NCI-H1048 (cell line): Measurements from ENCODE around the gene ATP6V1F.

Source experiments
- DNase-seq: peaks from one replicate; lab custom pipeline; 2025; lab: John Stamatoyannopoulos, UW

ATP6V1F gene

DNA sequence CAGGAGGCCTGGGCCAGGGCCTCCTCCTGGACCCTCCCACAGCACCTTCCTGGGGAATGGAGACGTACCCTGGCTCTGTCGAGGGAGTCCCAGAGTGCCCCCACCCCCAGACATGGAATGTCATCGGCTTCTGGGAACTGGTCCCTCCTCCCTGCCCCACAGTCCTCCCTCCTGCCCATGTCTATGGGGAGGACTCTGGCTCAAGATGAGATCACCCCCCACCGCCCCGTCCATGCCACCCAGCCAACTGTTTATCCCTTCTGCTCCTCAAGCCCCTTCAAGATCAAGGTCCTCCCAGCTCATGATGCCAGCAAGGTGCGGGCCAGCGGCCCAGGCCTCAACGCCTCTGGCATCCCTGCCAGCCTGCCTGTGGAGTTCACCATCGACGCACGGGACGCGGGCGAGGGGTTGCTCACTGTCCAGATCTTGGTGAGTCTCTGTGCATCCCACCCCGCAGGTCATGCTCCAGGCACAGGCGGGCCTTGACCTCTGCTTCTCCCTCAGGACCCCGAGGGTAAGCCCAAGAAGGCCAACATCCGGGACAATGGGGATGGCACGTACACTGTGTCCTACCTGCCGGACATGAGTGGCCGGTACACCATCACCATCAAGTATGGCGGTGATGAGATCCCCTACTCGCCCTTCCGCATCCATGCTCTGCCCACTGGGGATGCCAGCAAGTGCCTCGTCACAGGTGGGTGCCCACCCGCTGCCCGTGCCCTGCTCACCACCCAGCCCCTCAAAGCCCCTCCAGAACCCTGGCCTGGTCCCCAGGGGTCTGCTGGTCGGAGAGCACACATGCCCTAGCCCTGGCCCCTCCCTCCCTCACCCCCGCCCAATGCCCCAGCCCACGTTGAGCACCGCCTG, 14.1 kb upstream of the ATP6V1F start:
- no peak for DNase-seq

DNA sequence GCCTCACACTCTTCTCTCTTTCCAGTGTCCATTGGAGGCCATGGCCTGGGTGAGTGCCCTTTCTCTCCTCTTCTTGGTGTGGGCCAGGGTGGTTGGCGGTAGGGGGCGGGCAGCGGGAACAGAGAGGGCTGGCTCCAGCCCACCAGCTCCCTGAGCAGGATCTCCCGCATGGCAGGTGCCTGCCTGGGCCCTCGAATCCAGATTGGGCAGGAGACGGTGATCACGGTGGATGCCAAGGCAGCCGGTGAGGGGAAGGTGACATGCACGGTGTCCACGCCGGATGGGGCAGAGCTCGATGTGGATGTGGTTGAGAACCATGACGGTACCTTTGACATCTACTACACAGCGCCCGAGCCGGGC, 13.5 kb upstream of the ATP6V1F start:
- no peak for DNase-seq

DNA sequence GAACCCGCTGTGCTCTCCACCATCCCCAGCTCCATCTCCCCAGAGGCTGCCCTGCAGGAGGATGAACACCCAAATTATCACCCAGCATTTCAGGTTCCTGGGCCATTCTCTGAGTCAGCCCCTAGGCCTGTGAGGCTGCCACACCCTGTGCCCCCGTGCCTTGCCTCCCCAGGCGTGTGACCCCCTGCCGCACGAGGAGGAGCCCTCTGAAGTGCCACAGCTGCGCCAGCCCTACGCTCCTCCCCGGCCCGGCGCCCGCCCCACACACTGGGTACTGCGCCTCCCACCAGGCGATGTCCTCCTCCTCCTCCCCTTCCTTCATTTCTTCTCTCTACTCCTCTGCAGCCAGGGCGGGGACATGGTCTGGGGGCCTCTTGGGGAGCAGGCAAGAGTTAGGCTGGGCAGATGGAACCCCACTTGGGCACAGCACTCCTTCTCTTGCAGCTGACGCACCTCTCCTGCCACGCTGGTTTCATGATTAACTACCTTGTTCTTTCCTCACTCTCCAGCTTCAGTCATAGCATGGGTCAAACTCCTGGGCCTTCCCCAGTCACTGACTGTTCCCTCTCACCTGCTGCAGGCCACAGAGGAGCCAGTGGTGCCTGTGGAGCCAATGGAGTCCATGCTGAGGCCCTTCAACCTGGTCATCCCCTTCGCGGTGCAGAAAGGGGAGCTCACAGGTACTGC, 12.7 kb upstream of the ATP6V1F start:
- no peak for DNase-seq

DNA sequence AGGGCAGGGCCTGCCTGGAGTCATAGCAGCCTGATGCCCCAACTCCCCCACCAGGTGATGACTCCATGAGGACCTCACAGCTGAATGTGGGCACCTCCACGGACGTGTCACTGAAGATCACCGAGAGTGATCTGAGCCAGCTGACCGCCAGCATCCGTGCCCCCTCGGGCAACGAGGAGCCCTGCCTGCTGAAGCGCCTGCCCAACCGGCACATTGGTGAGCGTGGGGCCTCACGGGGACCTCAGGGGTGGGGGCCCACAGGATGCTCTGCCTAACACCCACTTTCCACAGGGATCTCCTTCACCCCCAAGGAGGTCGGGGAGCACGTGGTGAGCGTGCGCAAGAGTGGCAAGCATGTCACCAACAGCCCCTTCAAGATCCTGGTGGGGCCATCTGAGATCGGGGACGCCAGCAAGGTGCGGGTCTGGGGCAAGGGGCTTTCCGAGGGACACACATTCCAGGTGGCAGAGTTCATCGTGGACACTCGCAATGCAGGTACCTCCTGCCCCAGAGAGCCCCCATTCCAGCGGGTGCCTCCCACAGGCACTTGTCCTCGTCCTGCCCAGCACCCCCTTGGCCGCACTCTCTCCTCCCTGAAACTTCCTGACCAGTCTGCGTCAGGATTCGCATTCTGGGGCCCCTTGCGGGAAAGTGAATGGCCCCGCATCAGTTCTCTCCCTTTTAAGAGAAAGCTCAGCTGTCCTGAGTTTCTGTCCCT, 10.0 kb upstream of the ATP6V1F start:
- no peak for DNase-seq

DNA sequence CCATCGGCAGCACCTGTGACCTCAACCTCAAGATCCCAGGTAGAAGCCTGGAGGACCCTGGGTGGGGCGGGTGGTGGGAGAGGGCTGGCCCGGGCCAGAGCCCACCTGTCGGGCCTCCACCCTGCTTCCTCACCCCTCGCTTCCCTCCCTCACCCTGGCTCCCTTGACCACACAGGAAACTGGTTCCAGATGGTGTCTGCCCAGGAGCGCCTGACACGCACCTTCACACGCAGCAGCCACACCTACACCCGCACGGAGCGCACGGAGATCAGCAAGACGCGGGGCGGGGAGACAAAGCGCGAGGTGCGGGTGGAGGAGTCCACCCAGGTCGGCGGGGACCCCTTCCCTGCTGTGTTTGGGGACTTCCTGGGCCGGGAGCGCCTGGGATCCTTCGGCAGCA, 8.9 kb upstream of the ATP6V1F start:
- no peak for DNase-seq

DNA sequence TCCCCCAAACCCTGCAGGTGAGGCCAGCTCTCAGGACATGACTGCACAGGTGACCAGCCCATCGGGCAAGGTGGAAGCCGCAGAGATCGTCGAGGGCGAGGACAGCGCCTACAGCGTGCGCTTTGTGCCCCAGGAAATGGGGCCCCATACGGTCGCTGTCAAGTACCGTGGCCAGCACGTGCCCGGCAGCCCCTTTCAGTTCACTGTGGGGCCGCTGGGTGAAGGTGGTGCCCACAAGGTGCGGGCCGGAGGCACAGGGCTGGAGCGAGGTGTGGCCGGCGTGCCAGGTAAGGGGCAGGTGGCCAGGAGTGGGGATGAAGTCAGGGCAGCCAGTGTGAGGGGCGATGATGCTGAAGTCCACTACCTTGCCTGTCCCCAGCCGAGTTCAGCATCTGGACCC, 8.3 kb upstream of the ATP6V1F start:
- no peak for DNase-seq

DNA sequence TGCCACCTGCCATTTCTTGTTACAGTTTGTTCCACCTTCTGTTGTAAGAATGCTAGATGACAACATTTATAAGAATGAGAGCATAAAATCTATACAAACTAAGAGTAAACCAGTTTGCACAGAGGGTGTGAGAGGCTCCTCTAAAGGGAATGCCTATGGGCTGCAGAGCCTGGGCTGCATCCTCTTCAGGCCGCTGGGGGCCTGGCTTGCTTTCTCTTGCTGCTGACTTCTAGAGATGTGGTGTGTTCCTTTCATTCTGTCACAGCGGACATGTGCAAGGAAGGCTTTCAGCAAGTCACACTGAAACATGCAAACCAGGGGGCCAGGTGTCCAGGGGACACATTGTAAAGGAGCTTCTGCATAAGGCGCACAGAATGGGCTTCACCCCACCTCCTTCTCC, 7.1 kb upstream of the ATP6V1F start:
- no peak for DNase-seq

DNA sequence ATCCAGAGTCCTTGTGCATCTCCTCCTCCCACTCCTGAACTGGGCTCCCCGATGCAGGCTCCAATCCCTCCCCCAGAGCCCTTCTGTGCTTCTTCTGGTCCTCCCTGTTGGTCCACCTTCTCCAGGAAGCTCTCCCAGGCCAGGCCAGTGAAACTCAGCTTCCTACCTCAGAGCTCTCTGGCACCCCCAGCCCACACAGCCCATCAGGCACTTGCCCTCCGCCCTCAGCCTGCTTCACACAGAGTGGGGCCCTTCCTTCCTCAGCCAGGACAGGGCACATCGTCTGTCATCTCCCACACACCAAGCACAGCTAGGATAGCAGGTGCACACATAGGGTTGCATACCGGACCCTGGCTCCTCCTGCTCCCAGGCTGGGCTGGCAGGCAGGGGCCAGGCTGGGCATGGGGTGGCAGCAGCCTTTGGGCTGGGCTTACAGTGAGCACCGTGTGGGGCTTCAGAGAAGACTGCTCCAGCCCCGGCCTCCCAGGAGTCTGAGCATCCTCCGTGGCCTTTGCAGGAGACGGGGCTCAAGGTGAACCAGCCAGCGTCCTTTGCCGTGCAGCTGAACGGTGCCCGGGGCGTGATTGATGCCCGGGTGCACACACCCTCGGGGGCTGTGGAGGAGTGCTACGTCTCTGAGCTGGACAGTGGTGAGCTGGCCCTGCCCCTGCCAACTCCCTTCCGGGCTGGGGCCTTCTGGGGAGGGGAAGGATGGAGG, 6.5 kb upstream of the ATP6V1F start:
- no peak for DNase-seq

DNA sequence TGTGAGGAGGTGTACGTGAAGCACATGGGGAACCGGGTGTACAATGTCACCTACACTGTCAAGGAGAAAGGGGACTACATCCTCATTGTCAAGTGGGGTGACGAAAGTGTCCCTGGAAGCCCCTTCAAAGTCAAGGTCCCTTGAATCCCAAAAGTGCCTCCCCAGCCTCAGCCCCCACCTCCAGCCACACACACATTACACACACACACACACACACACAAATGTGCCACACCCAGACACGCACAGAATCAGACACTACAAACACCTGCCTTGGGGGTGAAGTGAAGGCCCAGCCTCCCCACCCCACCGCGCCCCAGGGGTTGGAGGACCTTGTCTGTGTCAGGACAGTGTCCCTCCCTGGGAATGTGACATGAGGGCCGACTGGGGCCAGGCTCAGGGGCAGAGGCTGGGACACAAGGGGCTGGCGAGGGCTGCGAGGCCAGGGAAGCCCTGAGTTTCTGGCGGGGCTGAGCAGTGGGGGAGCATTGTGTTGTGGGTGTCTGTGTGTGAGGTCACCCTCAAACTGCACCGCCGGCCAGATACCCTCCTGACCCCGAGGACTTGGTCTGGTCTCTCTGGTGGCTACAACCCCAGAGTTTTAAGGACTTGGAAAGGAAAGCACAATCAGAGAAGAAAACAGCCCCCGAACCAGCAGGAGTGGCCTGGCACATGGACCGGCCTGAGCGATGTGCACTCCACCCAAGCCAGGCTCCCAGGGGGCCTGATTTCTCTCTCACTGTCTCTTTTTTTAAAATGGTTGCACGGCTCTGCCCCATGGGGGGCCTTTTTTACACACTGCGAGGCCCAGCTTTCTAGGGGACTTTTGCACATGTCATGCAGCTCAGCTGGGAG, 4.0 kb upstream of the ATP6V1F start:
- DNase-seq = no peak

DNA sequence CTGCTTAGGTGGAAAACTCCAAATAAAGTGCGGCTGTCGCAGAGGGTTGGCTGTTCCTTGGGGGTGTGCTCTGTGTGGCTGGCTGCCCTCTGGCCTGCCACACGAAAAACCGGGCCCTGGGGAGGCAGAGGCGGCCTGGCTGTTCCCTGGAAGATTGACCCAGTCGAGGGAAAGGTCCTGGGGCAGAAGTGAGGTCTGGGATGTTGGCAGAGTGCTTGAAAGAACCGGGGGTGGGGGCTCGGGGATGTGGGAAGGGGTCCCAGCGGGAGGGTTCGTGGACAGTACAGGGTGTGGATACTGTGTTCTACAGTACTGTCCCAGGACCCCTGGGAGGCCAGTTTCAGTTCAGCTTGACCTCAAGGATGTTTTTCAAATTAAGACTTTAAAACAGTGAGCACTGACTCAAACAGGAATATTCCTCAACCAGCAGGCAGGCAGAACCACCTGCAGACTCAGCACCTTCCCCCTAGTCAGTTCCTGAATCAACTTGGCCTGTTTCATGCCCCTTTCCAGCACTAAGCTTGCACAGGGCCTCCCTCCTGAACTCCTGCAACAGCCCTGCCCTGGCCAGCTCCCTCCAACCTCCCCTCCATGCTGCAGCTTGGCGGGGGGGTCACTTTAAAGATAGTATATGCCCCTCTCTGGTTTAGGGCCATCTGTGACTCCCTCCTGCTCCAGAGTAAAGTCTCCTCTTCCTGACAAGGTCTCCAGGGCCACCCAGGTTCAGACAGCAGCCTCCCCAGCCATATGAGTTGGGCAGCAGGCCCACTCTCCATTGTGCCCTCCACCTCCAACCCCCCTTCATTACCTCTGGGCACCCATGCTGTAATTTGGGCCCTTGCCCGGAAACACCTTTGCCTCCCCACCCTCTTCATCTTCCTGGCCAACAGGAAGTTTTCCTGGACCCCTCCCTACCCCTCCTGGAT, 3.2 kb upstream of the ATP6V1F start:
- no peak for DNase-seq

DNA sequence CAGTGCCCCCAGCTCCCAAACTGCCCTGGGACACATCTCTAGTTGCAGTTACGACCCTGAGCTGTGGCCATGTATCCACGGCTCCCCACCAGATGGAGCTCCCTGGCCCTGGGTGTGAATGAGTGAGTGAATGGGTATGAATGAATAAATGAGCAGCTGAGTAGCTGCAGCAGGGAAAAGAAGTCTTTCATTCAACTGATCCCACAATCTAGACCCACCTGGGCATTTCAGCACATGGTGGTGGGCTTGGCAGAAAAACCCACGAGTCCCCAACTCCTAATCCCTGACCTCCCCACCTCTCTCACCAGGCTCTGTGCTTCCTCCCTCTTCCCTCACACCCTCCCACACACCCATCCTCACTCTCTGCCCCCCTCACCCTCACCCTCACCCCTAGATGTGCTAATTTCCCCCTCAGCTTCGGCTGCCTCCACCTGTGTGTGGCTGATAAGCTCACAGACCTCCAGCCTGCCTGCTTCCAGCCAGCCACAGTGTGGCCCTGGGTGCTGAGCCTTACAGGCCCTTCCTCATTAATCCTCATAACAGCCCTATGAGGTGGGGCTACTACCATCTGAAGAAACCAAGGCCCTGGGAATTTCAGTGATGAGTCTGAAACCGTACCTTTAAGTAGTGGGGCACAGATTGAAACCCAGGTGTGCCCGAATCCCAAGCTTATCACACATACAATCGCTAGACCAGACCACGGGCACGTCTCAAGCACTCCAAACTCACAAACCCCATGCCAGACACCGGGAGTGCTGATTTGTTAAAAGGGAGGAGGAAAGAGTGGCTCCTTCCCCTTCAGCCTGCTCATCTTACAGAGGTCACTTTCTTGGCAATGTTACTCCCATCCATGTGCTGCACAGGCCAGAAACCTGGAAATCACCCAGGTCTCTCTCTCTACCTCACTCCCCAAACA, 2.2 kb upstream of the ATP6V1F start:
- DNase-seq = no peak

DNA sequence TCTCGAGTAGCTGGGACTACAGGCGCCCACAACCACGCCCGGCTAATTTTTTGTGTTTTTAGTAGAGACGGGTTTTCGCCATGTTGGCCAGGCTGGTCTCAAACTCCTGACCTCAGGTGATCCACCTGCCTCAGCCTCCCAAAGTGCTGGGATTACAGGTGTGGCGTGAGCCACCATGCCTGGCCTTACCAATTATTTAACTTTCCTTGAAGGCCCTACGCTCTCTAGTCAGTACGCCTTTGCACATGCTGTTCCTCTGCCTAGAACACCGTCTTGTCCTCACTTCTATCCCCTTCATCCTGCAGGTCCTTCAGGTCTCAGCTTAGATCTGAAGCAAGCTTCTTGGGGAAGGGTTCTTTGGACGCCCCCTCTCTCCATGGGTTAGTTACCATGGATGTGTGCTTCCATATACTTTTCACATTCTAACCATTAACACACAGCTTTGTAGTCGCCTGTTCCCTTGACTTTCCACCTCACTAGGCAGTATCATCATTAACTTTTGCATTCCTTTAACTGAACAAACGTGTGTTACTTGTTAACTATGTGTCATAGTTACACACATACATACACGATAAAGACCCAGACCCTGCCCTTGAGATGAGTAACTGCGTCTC, 592 bp upstream of the ATP6V1F start:
- DNase-seq = no peak

DNA sequence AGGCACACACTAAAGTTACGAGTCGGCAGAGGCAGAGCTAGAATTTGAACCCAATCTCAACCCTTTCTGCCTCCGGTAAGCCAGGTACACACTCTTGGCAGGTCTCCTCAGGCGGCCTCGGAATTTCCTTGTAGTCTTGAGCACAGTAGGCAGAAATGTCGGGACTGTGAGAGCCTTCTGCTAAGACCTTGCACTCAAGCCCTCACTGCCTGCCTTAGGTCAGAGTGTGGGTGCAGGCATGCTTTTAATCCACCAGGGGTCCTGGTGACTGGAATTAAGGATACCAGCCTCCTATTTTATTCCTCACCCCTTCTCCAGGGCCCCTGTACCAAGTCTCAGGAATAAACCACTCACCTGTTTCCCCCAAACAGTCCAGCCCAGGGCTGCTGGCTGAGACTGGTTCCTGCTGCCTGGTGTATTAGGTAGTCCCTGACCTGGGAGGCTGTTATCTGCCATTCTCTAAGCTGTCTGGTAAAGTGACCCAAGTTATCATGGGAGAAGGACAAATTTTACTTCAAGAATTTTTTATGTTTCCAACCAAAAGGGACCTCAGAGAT, 855 bp downstream of the ATP6V1F start:
- DNase-seq = no peak

DNA sequence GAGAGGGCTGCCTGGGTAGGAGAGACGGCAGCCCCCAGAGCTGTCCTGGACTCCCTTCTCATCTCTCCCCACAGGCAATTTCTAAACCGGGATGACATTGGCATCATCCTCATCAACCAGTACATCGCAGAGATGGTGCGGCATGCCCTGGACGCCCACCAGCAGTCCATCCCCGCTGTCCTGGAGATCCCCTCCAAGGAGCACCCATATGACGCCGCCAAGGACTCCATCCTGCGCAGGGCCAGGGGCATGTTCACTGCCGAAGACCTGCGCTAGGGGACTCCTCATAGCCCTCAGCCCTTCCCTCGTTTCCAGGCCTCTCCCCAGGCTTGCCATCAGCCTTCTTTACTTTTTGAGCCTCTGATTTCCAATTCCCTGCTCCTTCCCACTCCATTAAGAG, 2.6 kb downstream of the ATP6V1F start:
- no peak for DNase-seq

DNA sequence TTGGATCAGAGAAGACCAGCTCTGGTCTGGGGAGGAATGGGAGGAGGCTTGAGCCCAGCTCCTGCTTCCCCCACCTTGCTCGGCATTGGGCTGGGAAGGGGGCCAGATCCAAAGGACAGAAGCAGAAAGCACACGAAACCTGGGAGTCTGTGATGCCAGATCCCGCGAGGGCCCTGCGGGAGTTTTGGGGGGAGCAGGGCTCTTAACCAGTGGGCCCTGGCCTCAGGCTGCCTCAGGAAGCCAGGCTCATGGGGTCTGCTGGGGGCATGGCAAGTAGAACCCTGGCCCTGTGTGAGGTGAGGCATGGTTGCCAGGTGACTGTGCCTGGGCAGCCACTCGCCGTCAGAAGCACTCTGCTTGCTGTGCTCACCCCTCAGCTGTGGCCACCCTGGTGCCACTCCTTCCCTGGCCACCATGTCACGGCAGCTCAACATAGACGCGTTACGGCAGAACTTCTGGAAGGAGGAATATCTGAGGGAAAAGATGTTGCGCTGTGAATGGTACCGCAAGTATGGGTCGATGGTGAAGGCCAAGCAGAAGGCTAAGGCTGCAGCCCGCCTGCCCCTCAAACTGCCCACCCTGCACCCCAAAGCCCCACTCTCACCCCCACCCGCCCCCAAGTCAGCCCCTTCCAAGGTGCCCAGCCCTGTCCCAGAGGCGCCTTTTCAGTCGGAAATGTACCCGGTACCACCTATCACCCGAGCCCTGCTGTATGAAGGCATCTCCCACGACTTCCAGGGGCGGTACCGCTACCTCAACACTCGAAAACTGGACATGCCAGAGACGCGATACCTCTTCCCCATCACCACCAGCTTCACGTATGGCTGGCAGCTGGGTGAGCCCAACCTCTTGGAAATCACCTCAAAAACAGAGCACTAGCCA, 3.6 kb downstream of the ATP6V1F start:
- DNase-seq = no peak

DNA sequence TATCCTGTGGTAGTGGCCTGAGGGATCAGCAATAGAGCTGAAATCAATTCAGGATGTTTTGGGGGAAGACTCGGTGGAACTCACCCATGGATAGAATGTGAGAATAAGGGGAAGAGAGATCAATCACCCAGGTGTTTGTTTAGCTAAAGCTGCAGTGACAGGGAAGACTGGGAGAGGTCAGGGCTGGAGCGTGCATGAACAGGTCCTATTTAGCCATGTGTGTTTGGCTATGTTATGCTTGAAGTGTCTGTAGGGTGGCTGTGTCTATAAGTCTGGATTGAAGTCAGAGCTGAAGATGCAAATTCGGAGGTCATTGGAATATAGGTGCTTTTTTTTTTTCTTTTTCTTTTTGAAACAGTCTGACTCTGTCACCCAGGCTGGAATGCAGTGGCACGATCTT, 4.6 kb downstream of the ATP6V1F start:
- DNase-seq = no peak

DNA sequence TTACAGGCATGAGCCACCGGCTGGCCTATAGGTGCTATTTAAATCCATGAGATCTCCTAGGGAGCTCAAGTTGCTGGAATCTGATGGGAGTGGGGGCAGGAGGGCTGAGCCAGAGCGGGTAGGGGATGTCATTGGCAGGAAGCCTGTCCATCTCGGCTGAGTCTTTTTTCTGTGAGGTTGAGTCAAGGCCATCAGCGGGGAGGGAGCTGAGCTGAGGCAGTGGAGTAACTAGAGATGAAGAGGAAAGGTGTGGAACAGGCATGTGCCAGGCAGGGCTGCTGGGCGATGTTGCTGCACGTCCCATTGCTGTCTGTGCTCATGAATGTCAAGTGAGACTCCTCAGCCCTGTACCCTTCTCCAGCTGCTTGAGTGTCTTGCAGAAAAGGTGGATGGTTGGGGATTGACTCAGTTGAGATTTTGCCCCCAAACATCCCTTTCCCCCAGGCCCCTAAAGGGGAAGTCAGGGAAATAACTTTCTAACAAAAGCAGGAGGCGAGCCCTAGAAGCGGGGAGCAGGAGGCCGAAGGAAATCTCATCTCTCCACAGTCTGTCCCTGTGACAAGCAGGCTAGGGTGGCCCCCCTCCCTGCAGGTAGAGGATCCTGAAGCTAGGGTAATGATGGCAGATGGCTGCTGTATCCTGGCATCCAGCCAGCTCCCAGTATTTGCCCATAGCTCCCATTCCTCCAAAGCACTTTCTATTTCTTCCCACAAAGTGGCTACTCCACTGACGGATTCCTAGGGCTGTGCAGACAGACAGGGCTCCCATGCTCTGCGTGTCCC, 5.4 kb downstream of the ATP6V1F start:
- DNase-seq = no peak
